Skeletal muscle tissue (tissue), 4 donors: ENCODE data around the gene KCNA5. TPM values are rescaled to one million over a fixed set of nuclear protein-coding genes. Genes with fewer than 3 reads are reported as not detected.

Experiments used
- H3K27ac ChIP-seq: one replicate; pipeline ENCODE4 v1.7.0; 2013; ENCODE audit warnings: mild to moderate bottlenecking, low read depth, low read length, inconsistent platforms
- H3K27me3 ChIP-seq, 3 donors: one replicate each; pipeline ENCODE4 v1.7.0; 2013; ENCODE audit warnings: low read length in 3 of 3; ENCODE audit not compliant: control insufficient read depth in 3 of 3, insufficient read depth in 3 of 3
- H3K36me3 ChIP-seq, 3 donors: one replicate each; pipeline ENCODE4 v1.7.0; 2013; ENCODE audit warnings: low read length in 3 of 3; ENCODE audit not compliant: control insufficient read depth in 3 of 3, insufficient read depth in 3 of 3
- H3K4me1 ChIP-seq, 3 donors: one replicate each; pipeline ENCODE4 v1.7.0; 2013; ENCODE audit warnings: low read length in 3 of 3, mild to moderate bottlenecking in 3 of 3; ENCODE audit not compliant: control insufficient read depth in 3 of 3, insufficient read depth in 3 of 3
- H3K4me3 ChIP-seq, 3 donors: one replicate each; pipeline ENCODE4 v1.7.0; 2013; ENCODE audit warnings: low read length in 3 of 3
- H3K9ac ChIP-seq, 3 donors: one replicate each; pipeline ENCODE4 v1.7.0; 2013; ENCODE audit warnings: low read length in 3 of 3, mild to moderate bottlenecking in 3 of 3, moderate library complexity in 2 of 3, low read depth in 1 of 3
- H3K9me3 ChIP-seq, 3 donors: one replicate each; pipeline ENCODE4 v1.7.0; 2013; ENCODE audit warnings: low read length in 3 of 3; ENCODE audit not compliant: control insufficient read depth in 3 of 3
- total RNA-seq: library from RNA; depleted of rRNA; stranded (reverse); fragments of >200 nt; gene quantifications from one replicate; pipeline ENCODE4 v1.2.3, GENCODE V29; 2014
- donor health status: Osteomylitis.

Gene KCNA5
- total RNA-seq, 1 donor from 2014 or later = 3.7 TPM

GRCh38 chr12:5051913-5052312 is 8.2 kb downstream of the KCNA5 start:
- Histone ChIP-seq H3K4me3 (no peak overlapping the region), H3K27ac (no peak overlapping the region), H3K9me3 (no peaks in the 10 kb centered on the region), H3K9ac (no peak overlapping the region), H3K36me3 (no peaks in the 10 kb centered on the region), H3K27me3 (peaks cover under 1 to 20% (median 10%) of the 10 kb centered on the region in 3 donors), H3K4me1 (peaks cover 2 to 4% (median 4%) of the 10 kb centered on the region in 3 donors)

- Histone ChIP-seq H3K27ac (no peak overlapping the region), H3K27me3 (peaks cover 0 to 15% (median 6%) of the 10 kb centered on the region in 3 donors), H3K4me3 (no peak overlapping the region), H3K4me1 (peaks cover 0 to 4% (median under 1%) of the 10 kb centered on the region in 3 donors), H3K36me3 (no peaks in the 10 kb centered on the region), H3K9ac (no peak overlapping the region), H3K9me3 (no peaks in the 10 kb centered on the region)
Observed at GRCh38 chr12:5052348-5052747, 8.7 kb downstream of the KCNA5 start.

- Histone ChIP-seq H3K4me3 (no peak overlapping the region), H3K27me3 (peaks cover 0 to 4% (median 4%) of the 10 kb centered on the region in 3 donors), H3K9ac (no peak overlapping the region), H3K4me1 (no peaks in the 10 kb centered on the region), H3K27ac (no peak overlapping the region), H3K36me3 (no peaks in the 10 kb centered on the region), H3K9me3 (no peaks in the 10 kb centered on the region)
Observed at GRCh38 chr12:5059358-5059757, 15.7 kb downstream of the KCNA5 start.

GRCh38 chr12:5060958-5061357 is 17.3 kb downstream of the KCNA5 start:
- Histone ChIP-seq H3K4me3 (no peak overlapping the region), H3K27me3 (peaks cover 0 to 6% (median 4%) of the 10 kb centered on the region in 3 donors), H3K36me3 (no peaks in the 10 kb centered on the region), H3K9ac (no peak overlapping the region), H3K4me1 (no peaks in the 10 kb centered on the region), H3K9me3 (no peaks in the 10 kb centered on the region), H3K27ac (no peak overlapping the region)

GRCh38 chr12:5063149-5063548 is 19.5 kb downstream of the KCNA5 start:
- Histone ChIP-seq H3K4me3 (no peak overlapping the region), H3K9ac (no peak overlapping the region), H3K27ac (no peak overlapping the region), H3K9me3 (no peaks in the 10 kb centered on the region), H3K36me3 (no peaks in the 10 kb centered on the region), H3K27me3 (peaks cover 0 to 6% (median 4%) of the 10 kb centered on the region in 3 donors), H3K4me1 (no peaks in the 10 kb centered on the region)

GRCh38 chr12:5064913-5065490 is 21.3 kb downstream of the KCNA5 start:
- Histone ChIP-seq H3K4me1 (no peaks in the 10 kb centered on the region), H3K27me3 (peaks cover 0 to 7% (median 2%) of the 10 kb centered on the region in 3 donors), H3K9ac (no peak overlapping the region), H3K27ac (no peak overlapping the region), H3K4me3 (no peak overlapping the region), H3K9me3 (no peaks in the 10 kb centered on the region), H3K36me3 (no peaks in the 10 kb centered on the region)

- Histone ChIP-seq H3K4me1 (no peaks in the 10 kb centered on the region), H3K4me3 (no peak overlapping the region), H3K9ac (no peak overlapping the region), H3K36me3 (no peaks in the 10 kb centered on the region), H3K27me3 (peaks cover 0 to 6% (median 0%) of the 10 kb centered on the region in 3 donors), H3K27ac (no peak overlapping the region), H3K9me3 (no peaks in the 10 kb centered on the region)
Observed at GRCh38 chr12:5066251-5066650, 22.6 kb downstream of the KCNA5 start.

- Histone ChIP-seq H3K4me1 (no peaks in the 10 kb centered on the region), H3K9ac (no peak overlapping the region), H3K9me3 (no peaks in the 10 kb centered on the region), H3K36me3 (no peaks in the 10 kb centered on the region), H3K27me3 (peaks cover 0 to 6% (median 0%) of the 10 kb centered on the region in 3 donors), H3K27ac (no peak overlapping the region), H3K4me3 (no peak overlapping the region)
Observed at GRCh38 chr12:5068126-5068525, 24.4 kb downstream of the KCNA5 start.

GRCh38 chr12:5068619-5069018 is 24.9 kb downstream of the KCNA5 start:
- H3K9ac ChIP-seq = no peak overlapping the region
- H3K27ac ChIP-seq = no peak overlapping the region
- H3K36me3 ChIP-seq = no peaks in the 10 kb centered on the region
- no peaks in the 10 kb centered on the region for H3K4me1 ChIP-seq
- no peaks in the 10 kb centered on the region for H3K9me3 ChIP-seq
- H3K4me3 ChIP-seq = no peak overlapping the region
- H3K27me3 ChIP-seq = peaks cover 0 to 6% (median 2%) of the 10 kb centered on the region in 3 donors

- no peaks in the 10 kb centered on the region for H3K4me1 ChIP-seq
- no peaks in the 10 kb centered on the region for H3K36me3 ChIP-seq
- H3K27me3 ChIP-seq = peaks cover 0 to 4% (median 3%) of the 10 kb centered on the region in 3 donors
- no peak overlapping the region for H3K27ac ChIP-seq
- H3K9ac ChIP-seq = no peak overlapping the region
- no peaks in the 10 kb centered on the region for H3K9me3 ChIP-seq
- no peak overlapping the region for H3K4me3 ChIP-seq
Observed at GRCh38 chr12:5070090-5070489, 26.4 kb downstream of the KCNA5 start.
